Hepatocyte (in vitro differentiated cells): ENCODE data around the gene CTBP1. TPM values are rescaled to one million over a fixed set of nuclear protein-coding genes. Genes with fewer than 3 reads are reported as not detected.

Source experiments
- DNase-seq: peaks from one replicate; pipeline ENCODE4 v3.0.0-alpha.2; 2016; ENCODE audit warnings: low spot score
- H2AFZ ChIP-seq: fragments of 200-600 bp; sonication (generic); 2 replicates; pipeline ENCODE4 v1.6.0; 2016; ENCODE audit warnings: antibody characterized with exemption, mild to moderate bottlenecking
- H3K27ac ChIP-seq: fragments of 200-600 bp; sonication (generic); 2 replicates; pipeline ENCODE4 v1.5.1; 2016; ENCODE audit warnings: mild to moderate bottlenecking
- H3K27me3 ChIP-seq: fragments of 200-600 bp; sonication (generic); 2 replicates; pipeline ENCODE4 v1.6.1; 2016
- H3K36me3 ChIP-seq: fragments of 200-600 bp; sonication (generic); replicated peaks from 2 replicates; pipeline ENCODE4 v1.5.1; 2016; ENCODE audit warnings: low read depth; ENCODE audit not compliant: insufficient read depth
- H3K4me1 ChIP-seq: fragments of 200-600 bp; sonication (generic); 2 replicates; pipeline ENCODE4 v1.5.1; 2016; ENCODE audit warnings: mild to moderate bottlenecking, moderate library complexity; ENCODE audit not compliant: insufficient read depth
- H3K4me2 ChIP-seq: fragments of 200-600 bp; sonication (generic); 2 replicates; pipeline ENCODE4 v1.6.0; 2016
- H3K4me3 ChIP-seq: fragments of 200-600 bp; sonication (generic); 2 replicates; pipeline ENCODE4 v1.5.1; 2016; ENCODE audit warnings: mild to moderate bottlenecking
- H3K79me2 ChIP-seq: fragments of 200-600 bp; sonication (generic); 2 replicates; pipeline ENCODE4 v1.6.0; 2017; ENCODE audit warnings: mild to moderate bottlenecking
- H3K9me2 ChIP-seq: fragments of 200-600 bp; sonication (generic); replicated peaks from 2 replicates; pipeline ENCODE4 v1.6.0; 2017; ENCODE audit warnings: mild to moderate bottlenecking; ENCODE audit not compliant: insufficient read depth
- H3K9me3 ChIP-seq: fragments of 200-600 bp; sonication (generic); 2 replicates; pipeline ENCODE4 v1.5.1; 2016; ENCODE audit warnings: low read depth, mild to moderate bottlenecking
- H4K20me1 ChIP-seq: fragments of 200-600 bp; sonication (generic); 2 replicates; pipeline ENCODE4 v1.6.0; 2016; ENCODE audit warnings: mild to moderate bottlenecking; ENCODE audit not compliant: insufficient read depth, poor library complexity, severe bottlenecking
- CTCF ChIP-seq: fragments of 200-600 bp; sonication (generic); IDR thresholded peaks from 2 replicates; pipeline ENCODE4 v1.5.1; 2016; ENCODE audit warnings: antibody characterized with exemption, mild to moderate bottlenecking; ENCODE audit not compliant: poor library complexity
- EZH2 ChIP-seq: fragments of 200-600 bp; sonication (generic); IDR thresholded peaks from 2 replicates; pipeline ENCODE4 v1.6.1; 2016; ENCODE audit warnings: antibody characterized with exemption, mild to moderate bottlenecking, borderline replicate concordance
- EZH2phosphoT487 ChIP-seq: fragments of 200-600 bp; sonication (generic); IDR thresholded peaks from one replicate; pipeline ENCODE4 v1.6.1; 2018; ENCODE audit warnings: antibody characterized with exemption, mild to moderate bottlenecking, low read depth, moderate library complexity; ENCODE audit not compliant: unreplicated experiment, severe bottlenecking
- WGBS: methylation state at CpG from one replicate; pipeline ENCODE4 v1.1.6; 2016; ENCODE audit warnings: low lambda C conversion rate; ENCODE audit errors: missing lambda C conversion rate; 5-methylcytosine and 5-hydroxymethylcytosine counted together
- polyA plus RNA-seq: library from polyadenylated mRNA; unstranded; fragments of >200 nt; fragmentation: Nextera tagmentation; extraction: Ambion mirVana; gene quantifications from 2 replicates; pipeline ENCODE4 v1.2.1, GENCODE V29; 2016
- total RNA-seq: library from RNA; depleted of rRNA; stranded (reverse); fragments of >200 nt; gene quantifications from 2 replicates; pipeline ENCODE4 v1.2.3, GENCODE V29; 2014

The CTBP1 gene
- total and polyA plus RNA-seq, 2 experiments from 2014 or later: 169 to 179 TPM

GRCh38 chr4:1216869-1217294 lies 32.0 kb downstream of the CTBP1 start:
- H3K27ac ChIP-seq: no peak overlapping the region
- TF ChIP-seq CTCF (no peak), EZH2phosphoT487 (no peak), EZH2 (no peak)

GRCh38 chr4:1216076-1216614 lies 32.8 kb downstream of the CTBP1 start:
- no peak overlapping the region for H3K27ac ChIP-seq
- TF ChIP-seq CTCF (no peak), EZH2phosphoT487 (no peak), EZH2 (no peak)
- H3K9me2 ChIP-seq: no peaks in the 10 kb centered on the region
- no peaks in the 10 kb centered on the region for H3K9me3 ChIP-seq
- no peak overlapping the region for H2AFZ ChIP-seq
- no peak overlapping the region for H3K4me2 ChIP-seq
- no peaks in the 10 kb centered on the region for H3K36me3 ChIP-seq
- H3K4me3 ChIP-seq: no peak overlapping the region
- no peaks in the 10 kb centered on the region for H3K27me3 ChIP-seq
- peaks cover 11% of the 10 kb centered on the region for H3K79me2 ChIP-seq
- no peak for DNase-seq
- H4K20me1 ChIP-seq: peaks cover 6% of the 10 kb centered on the region
- H3K4me1 ChIP-seq: no peaks in the 10 kb centered on the region
- 97% methylated on average over 31 of the region's 34 CpGs for WGBS

More at GRCh38 chr4:1216869-1217294, 32.0 kb downstream of the CTBP1 start:
- WGBS: 96% methylated on average over 16 of the region's 21 CpGs
- H3K4me3 ChIP-seq: no peak overlapping the region
- H3K36me3 ChIP-seq: no peaks in the 10 kb centered on the region
- peaks cover 6% of the 10 kb centered on the region for H4K20me1 ChIP-seq
- H3K4me1 ChIP-seq: no peaks in the 10 kb centered on the region
- H3K79me2 ChIP-seq: peaks cover 11% of the 10 kb centered on the region
- DNase-seq: no peak
- H3K27me3 ChIP-seq: no peaks in the 10 kb centered on the region
- no peaks in the 10 kb centered on the region for H3K9me2 ChIP-seq
- no peak overlapping the region for H2AFZ ChIP-seq
- H3K9me3 ChIP-seq: no peaks in the 10 kb centered on the region
- H3K4me2 ChIP-seq: no peak overlapping the region

GRCh38 chr4:1215141-1216075 lies 33.5 kb downstream of the CTBP1 start:
- TF ChIP-seq EZH2 (no peak), CTCF (no peak), EZH2phosphoT487 (no peak)
- WGBS: 94% methylated on average over 31 of the region's 31 CpGs
- no peak for DNase-seq
- Histone ChIP-seq H3K4me1 (peaks cover 5% of the 10 kb centered on the region), H3K4me2 (no peak overlapping the region), H2AFZ (no peak overlapping the region), H3K4me3 (no peak overlapping the region), H3K27ac (no peak overlapping the region), H3K27me3 (no peaks in the 10 kb centered on the region), H3K79me2 (peaks cover 11% of the 10 kb centered on the region), H3K9me2 (no peaks in the 10 kb centered on the region), H3K9me3 (no peaks in the 10 kb centered on the region), H3K36me3 (no peaks in the 10 kb centered on the region), H4K20me1 (peaks cover 6% of the 10 kb centered on the region)
